HepG2 (cell line): ENCODE results near the gene PCDH12. TPM values are rescaled to one million over a fixed set of nuclear protein-coding genes. Genes with fewer than 3 reads are reported as not detected.
A peak's percentile ranks its signal among the peaks of the same experiment; 100 is the strongest.

Experiments used
- ATAC-seq: fragments of 200-7000 bp; cut with Tn5 transposase; 3 replicates; pipeline ENCODE4 v1.9.1; 2020; ENCODE audit warnings: mild to moderate bottlenecking, moderate library complexity
- BruUV-seq: library from RNA; stranded (reverse); fragments of 400-500 nt; replicated peaks from 2 replicates; lab custom pipeline; 2021; lab: Mats Ljungman, UMichigan
- CTCF ChIA-PET: fragments of 300-600 bp; formaldehyde crosslinking; extraction: SDS; loops from one replicate; lab custom pipeline; 2021; ENCODE audit warnings: low total read pairs, inconsistent platforms, low intra/inter-chr PET ratio; lab: Yijun Ruan, JAX
- POLR2A ChIA-PET: fragments of 350-600 bp; sonication (Branson Sonifier 250); formaldehyde crosslinking; loops from one replicate; lab custom pipeline; 2020; ENCODE audit warnings: antibody characterized with exemption, inconsistent platforms; lab: Yijun Ruan, JAX
- DNase-seq: peaks from one replicate; pipeline ENCODE4 v3.0.0-alpha.2; 2015; ENCODE audit warnings: low spot score
- FAIRE-seq: peaks from 3 replicates; lab custom pipeline; 2011; peaks lifted over from hg19 to GRCh38; lab: Jason Lieb, UNC
- H2AFZ ChIP-seq: one replicate; pipeline ENCODE4 v1.6.1; 2011; ENCODE audit warnings: low read length, inconsistent platforms
- H3K27ac ChIP-seq: fragments of 300-600 bp; 3 replicates; pipeline ENCODE4 v1.8.0; 2011; ENCODE audit warnings: mixed run types, mild to moderate bottlenecking, mixed read lengths, low read length, inconsistent platforms; ENCODE audit not compliant: insufficient read depth; ENCODE audit errors: extremely low read length
- H3K27me3 ChIP-seq, 2 experiments: fragments of 200-600 bp in 1 of 2; 2 replicates in 1 of 2; 3 replicates in 1 of 2; pipeline versions ENCODE4 v1.6.0 to v1.8.0; 2011; ENCODE audit warnings: low read length in 2 of 2, mild to moderate bottlenecking in 2 of 2, moderate library complexity in 2 of 2, inconsistent platforms in 1 of 2; ENCODE audit not compliant: insufficient read depth in 2 of 2, control insufficient read depth in 1 of 2
- H3K36me3 ChIP-seq, 2 experiments: fragments of 200-600 bp in 1 of 2; replicated peaks in 1 of 2; 2 replicates in 1 of 2; 3 replicates in 1 of 2; pipeline versions ENCODE4 v1.5.1 to v1.8.0; 2011; ENCODE audit warnings: low read length in 2 of 2, inconsistent platforms in 1 of 2; ENCODE audit not compliant: insufficient read depth in 2 of 2, control insufficient read depth in 1 of 2
- H3K4me1 ChIP-seq: 2 replicates; pipeline ENCODE4 v1.5.1; 2012; ENCODE audit warnings: low read length, inconsistent platforms; ENCODE audit not compliant: insufficient read depth
- H3K4me2 ChIP-seq: 2 replicates; pipeline ENCODE4 v1.6.0; 2011; ENCODE audit warnings: low read depth, low read length, inconsistent platforms
- H3K4me3 ChIP-seq, 3 experiments: fragments of 200-600 bp in 1 of 3; sonication (generic), shearing (Covaris generic) in 1 of 3; replicated peaks in 1 of 3; 2 replicates each; pipeline ENCODE4 v1.5.1; 2011 to 2016; ENCODE audit warnings: low read length in 3 of 3, inconsistent platforms in 2 of 3, low read depth in 2 of 3, mild to moderate bottlenecking in 2 of 3, control low read depth in 1 of 3, mixed read lengths in 1 of 3; ENCODE audit not compliant: insufficient read depth in 1 of 3
- H3K79me2 ChIP-seq: one replicate; pipeline ENCODE4 v1.6.1; 2011; ENCODE audit warnings: low read length, inconsistent platforms; ENCODE audit not compliant: insufficient read depth
- H3K9ac ChIP-seq: 2 replicates; pipeline ENCODE4 v1.6.0; 2011; ENCODE audit warnings: mild to moderate bottlenecking, low read depth, low read length, inconsistent platforms; ENCODE audit not compliant: insufficient read depth
- H3K9me3 ChIP-seq: 2 replicates; pipeline ENCODE4 v1.5.1; 2012; ENCODE audit warnings: mild to moderate bottlenecking, low read length
- H4K20me1 ChIP-seq: 2 replicates; pipeline ENCODE4 v1.6.0; 2011; ENCODE audit warnings: inconsistent platforms, mild to moderate bottlenecking, low read length, moderate library complexity; ENCODE audit not compliant: insufficient read depth
- CBFB ChIP-seq: sonication (generic); formaldehyde crosslinking; IDR thresholded peaks from 2 replicates; pipeline ENCODE4 v1.4.0; 2020; ENCODE audit warnings: missing genetic modification reagents
- FLYWCH1 ChIP-seq: sonication (generic); formaldehyde crosslinking; IDR thresholded peaks from 2 replicates; pipeline ENCODE4 v1.8.1; 2023; ENCODE audit warnings: mild to moderate bottlenecking, missing genetic modification reagents
- FOXA3 ChIP-seq: IDR thresholded peaks from 2 replicates; pipeline ENCODE4 v1.6.1; 2016; ENCODE audit warnings: missing genetic modification reagents, missing compliant biosample characterization
- PAX8 ChIP-seq: sonication (generic); formaldehyde crosslinking; IDR thresholded peaks from 2 replicates; pipeline ENCODE4 v1.8.0; 2022; ENCODE audit warnings: mild to moderate bottlenecking, missing genetic modification reagents, borderline replicate concordance
- PHB2 ChIP-seq: fragments of 450-650 bp; IDR thresholded peaks from 2 replicates; pipeline ENCODE4 v1.6.1; 2018; ENCODE audit not compliant: partially characterized antibody
- STAG1 ChIP-seq: sonication (generic); formaldehyde crosslinking; IDR thresholded peaks from 2 replicates; pipeline ENCODE4 v1.4.0; 2020; ENCODE audit warnings: missing genetic modification reagents
- WGBS: methylation state at CpG from one replicate; pipeline ENCODE4 v1.1.6; 2017; ENCODE audit warnings: low lambda C conversion rate; 5-methylcytosine and 5-hydroxymethylcytosine counted together
- in situ Hi-C: cut with HindIII; loops from 2 replicates; pipeline ENCODE4 v1.10.0; 2017; ENCODE audit warnings: low pct_unique_long_range_greater_than_20kb; ENCODE audit not compliant: extremely low pct_ligation_motif_present
- intact Hi-C: fragments of 100-400 bp; cut with micrococcal nuclease; formaldehyde crosslinking; loops from one replicate; pipeline ENCODE4 v1.10.0; 2022; ENCODE audit not compliant: unreplicated experiment
- polyA plus RNA-seq, 8 experiments: library from polyadenylated mRNA; depleted of rRNA in 3 of 8; stranded (reverse) in 7 of 8; unstranded in 1 of 8; fragments of >200 nt; fragmentation: Illumina TruSeq in 4 of 8; extraction: Trizol in 4 of 8; gene quantifications; 2 replicates each; pipeline versions ENCODE4 v1.2.1 to v1.2.3, GENCODE V29; 2011 to 2016; ENCODE audit warnings: low read depth in 4 of 8, missing spikeins in 1 of 8, mixed read lengths in 1 of 8; ENCODE audit not compliant: insufficient read depth in 1 of 8
- total RNA-seq, 5 experiments: library from RNA; depleted of rRNA; stranded (reverse); fragments of >200 nt; fragmentation: Illumina TruSeq; extraction: Trizol; gene quantifications; 2 replicates each; pipeline ENCODE4 v1.2.3, GENCODE V29; 2016; ENCODE audit warnings: low read depth in 1 of 5
- TF ChIP-seq, protein P1 (sequence below): IDR thresholded peaks from 2 replicates; pipeline ENCODE4 v1.4.0; 2020; ENCODE audit warnings: mild to moderate bottlenecking, missing genetic modification reagents
- TF ChIP-seq, protein P2 (sequence below): sonication (generic); formaldehyde crosslinking; IDR thresholded peaks from 2 replicates; pipeline ENCODE4 v1.4.0; 2020; ENCODE audit warnings: missing genetic modification reagents, borderline replicate concordance

PCDH12 gene
- total and polyA plus RNA-seq, 2 of the 13 experiments (the other 11 are each of a cell fraction or from before 2014, with no cell fraction given): not detected

DNA sequence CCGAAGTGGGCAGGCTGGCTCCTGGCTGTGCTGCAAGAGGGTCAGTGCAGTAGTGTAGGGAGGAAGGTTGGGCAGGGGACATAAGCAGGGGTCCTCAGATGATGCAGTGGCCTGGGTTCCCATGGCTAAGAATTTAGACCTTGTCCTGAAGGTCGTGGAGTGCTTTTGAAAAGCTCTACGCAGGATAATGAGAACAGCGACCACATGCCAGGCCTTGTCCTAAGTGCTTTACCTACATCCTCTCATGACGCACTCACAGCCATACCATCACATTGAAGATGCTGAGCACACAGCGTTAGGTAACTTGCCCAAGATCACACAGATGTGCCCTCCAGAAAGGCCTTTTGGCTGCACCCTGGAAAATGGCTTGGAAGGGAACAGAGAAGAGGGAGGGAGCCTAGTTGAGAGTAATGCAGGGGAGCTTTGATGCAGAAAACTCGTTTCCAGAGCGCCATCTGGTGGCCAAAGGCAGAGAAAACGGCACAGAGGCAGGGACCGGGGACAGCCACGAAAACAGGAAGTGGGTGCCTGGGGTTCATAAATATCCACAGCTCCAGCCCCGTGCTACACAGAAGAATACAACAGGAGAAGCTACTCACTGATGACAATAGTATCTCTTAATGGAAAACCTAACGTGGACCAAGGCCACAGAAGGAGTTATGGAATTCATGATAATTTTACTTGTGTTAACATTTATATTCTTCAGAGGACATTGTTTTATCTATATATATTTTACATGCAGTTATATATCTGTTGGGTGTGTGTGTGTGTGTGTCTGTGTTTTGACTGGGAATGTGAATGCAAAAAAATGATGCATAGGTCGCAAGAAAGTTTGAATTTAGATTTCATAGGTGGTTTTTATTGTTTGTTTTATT lies 2.7 kb upstream of the PCDH12 start (continued):
- TF ChIP-seq, protein P1, sequence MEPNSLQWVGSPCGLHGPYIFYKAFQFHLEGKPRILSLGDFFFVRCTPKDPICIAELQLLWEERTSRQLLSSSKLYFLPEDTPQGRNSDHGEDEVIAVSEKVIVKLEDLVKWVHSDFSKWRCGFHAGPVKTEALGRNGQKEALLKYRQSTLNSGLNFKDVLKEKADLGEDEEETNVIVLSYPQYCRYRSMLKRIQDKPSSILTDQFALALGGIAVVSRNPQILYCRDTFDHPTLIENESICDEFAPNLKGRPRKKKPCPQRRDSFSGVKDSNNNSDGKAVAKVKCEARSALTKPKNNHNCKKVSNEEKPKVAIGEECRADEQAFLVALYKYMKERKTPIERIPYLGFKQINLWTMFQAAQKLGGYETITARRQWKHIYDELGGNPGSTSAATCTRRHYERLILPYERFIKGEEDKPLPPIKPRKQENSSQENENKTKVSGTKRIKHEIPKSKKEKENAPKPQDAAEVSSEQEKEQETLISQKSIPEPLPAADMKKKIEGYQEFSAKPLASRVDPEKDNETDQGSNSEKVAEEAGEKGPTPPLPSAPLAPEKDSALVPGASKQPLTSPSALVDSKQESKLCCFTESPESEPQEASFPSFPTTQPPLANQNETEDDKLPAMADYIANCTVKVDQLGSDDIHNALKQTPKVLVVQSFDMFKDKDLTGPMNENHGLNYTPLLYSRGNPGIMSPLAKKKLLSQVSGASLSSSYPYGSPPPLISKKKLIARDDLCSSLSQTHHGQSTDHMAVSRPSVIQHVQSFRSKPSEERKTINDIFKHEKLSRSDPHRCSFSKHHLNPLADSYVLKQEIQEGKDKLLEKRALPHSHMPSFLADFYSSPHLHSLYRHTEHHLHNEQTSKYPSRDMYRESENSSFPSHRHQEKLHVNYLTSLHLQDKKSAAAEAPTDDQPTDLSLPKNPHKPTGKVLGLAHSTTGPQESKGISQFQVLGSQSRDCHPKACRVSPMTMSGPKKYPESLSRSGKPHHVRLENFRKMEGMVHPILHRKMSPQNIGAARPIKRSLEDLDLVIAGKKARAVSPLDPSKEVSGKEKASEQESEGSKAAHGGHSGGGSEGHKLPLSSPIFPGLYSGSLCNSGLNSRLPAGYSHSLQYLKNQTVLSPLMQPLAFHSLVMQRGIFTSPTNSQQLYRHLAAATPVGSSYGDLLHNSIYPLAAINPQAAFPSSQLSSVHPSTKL (CRISPR knock-in tag): 0 out of 2 replicates have a peak, but pooled peaks have one; percentile 17

DNA sequence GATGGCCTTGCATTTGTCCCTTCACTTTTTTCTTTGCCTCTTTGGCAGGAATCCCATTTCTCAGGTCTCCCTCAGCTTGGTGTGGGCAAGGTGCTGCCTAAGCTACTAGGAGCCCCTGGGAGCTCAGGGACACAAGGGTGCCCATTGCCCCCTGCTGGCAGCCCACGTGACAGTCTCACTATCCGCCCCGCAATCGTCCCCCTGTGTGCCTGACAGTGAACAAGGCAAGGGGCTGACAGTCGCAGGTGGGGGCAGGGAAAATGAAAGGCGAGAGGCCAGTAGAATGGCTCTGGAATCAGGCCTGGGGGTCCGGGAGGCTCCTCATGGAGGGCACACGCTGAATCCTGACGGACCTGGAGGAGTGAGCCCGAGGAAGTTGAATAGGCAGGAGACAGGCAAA lies 2.0 kb upstream of the PCDH12 start:
- no TSS peak for BruUV-seq
- intact Hi-C loops (loop anchor here (1.0 to 5.0 kb wide), 4 partner anchors 33 to 268 kb away; no protein-coding TSS in a partner anchor), in situ Hi-C loops (no loop called here)
- Histone ChIP-seq H3K9me3 (no peaks in the 10 kb centered on the region), H4K20me1 (no peaks in the 10 kb centered on the region), H3K27ac (no peak overlapping the region), H3K79me2 (no peaks in the 10 kb centered on the region), H3K27me3 (peaks cover 0 to 28% of the 10 kb centered on the region in 2 experiments; a peak in 4 of 5 replicates), H3K4me1 (peaks cover 20% of the 10 kb centered on the region), H3K4me3 (no peak overlapping the region), H3K36me3 (no peaks in the 10 kb centered on the region), H2AFZ (no peak overlapping the region), H3K4me2 (peak overlapping the region; percentile 79), H3K9ac (no peak overlapping the region)
- DNase-seq (peak; percentile 17), ATAC-seq (peak; percentile 79), FAIRE-seq (no peak)
- POLR2A ChIA-PET: interaction anchor here (0.7 to 2.9 kb wide), 4 partner anchors 9 to 268 kb away, joined by 3 to 12 read pairs (median 3); partner anchors contain the start of genes DELE1 and RNF14
- WGBS: 19% methylated on average over 10 of the region's 10 CpGs
- CTCF ChIA-PET: interaction anchor here (1.0 to 2.8 kb wide), 9 partner anchors 12 to 295 kb away, joined by 3 to 30 read pairs (median 4); no protein-coding TSS in a partner anchor
- TF ChIP-seq STAG1 (CRISPR knock-in tag): peak; percentile 43
- TF ChIP-seq CBFB (CRISPR knock-in tag): no peak
- TF ChIP-seq PAX8 (CRISPR knock-in tag): no peak
- TF ChIP-seq, protein P2, sequence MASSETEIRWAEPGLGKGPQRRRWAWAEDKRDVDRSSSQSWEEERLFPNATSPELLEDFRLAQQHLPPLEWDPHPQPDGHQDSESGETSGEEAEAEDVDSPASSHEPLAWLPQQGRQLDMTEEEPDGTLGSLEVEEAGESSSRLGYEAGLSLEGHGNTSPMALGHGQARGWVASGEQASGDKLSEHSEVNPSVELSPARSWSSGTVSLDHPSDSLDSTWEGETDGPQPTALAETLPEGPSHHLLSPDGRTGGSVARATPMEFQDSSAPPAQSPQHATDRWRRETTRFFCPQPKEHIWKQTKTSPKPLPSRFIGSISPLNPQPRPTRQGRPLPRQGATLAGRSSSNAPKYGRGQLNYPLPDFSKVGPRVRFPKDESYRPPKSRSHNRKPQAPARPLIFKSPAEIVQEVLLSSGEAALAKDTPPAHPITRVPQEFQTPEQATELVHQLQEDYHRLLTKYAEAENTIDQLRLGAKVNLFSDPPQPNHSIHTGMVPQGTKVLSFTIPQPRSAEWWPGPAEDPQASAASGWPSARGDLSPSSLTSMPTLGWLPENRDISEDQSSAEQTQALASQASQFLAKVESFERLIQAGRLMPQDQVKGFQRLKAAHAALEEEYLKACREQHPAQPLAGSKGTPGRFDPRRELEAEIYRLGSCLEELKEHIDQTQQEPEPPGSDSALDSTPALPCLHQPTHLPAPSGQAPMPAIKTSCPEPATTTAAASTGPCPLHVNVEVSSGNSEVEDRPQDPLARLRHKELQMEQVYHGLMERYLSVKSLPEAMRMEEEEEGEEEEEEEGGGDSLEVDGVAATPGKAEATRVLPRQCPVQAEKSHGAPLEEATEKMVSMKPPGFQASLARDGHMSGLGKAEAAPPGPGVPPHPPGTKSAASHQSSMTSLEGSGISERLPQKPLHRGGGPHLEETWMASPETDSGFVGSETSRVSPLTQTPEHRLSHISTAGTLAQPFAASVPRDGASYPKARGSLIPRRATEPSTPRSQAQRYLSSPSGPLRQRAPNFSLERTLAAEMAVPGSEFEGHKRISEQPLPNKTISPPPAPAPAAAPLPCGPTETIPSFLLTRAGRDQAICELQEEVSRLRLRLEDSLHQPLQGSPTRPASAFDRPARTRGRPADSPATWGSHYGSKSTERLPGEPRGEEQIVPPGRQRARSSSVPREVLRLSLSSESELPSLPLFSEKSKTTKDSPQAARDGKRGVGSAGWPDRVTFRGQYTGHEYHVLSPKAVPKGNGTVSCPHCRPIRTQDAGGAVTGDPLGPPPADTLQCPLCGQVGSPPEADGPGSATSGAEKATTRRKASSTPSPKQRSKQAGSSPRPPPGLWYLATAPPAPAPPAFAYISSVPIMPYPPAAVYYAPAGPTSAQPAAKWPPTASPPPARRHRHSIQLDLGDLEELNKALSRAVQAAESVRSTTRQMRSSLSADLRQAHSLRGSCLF: no peak
- no peak for TF ChIP-seq FLYWCH1 (CRISPR knock-in tag)
- no peak for TF ChIP-seq FOXA3 (CRISPR knock-in tag)
- no peak for TF ChIP-seq PHB2
